GM23248 (cell line): ENCODE data around the gene CCDC192. TPM values are rescaled to one million over a fixed set of nuclear protein-coding genes. Genes with fewer than 3 reads are reported as not detected.

Experiments
- DNase-seq: peaks from one replicate; pipeline ENCODE4 v3.0.0-alpha.2; 2015
- H2AFZ ChIP-seq: fragments of 200-600 bp; sonication (generic); 2 replicates; pipeline ENCODE4 v1.6.1; 2016; ENCODE audit warnings: antibody characterized with exemption
- H3F3A ChIP-seq: fragments of 200-600 bp; sonication (generic); 2 replicates; pipeline ENCODE4 v1.6.1; 2016; ENCODE audit warnings: mild to moderate bottlenecking, antibody characterized with exemption, mixed run types; ENCODE audit not compliant: insufficient read depth
- H3K27ac ChIP-seq: fragments of 200-600 bp; sonication (generic); 2 replicates; pipeline ENCODE4 v1.5.1; 2016; ENCODE audit warnings: mild to moderate bottlenecking
- H3K27me3 ChIP-seq: fragments of 200-600 bp; sonication (generic); replicated peaks from 2 replicates; pipeline ENCODE4 v1.6.1; 2016; ENCODE audit warnings: mild to moderate bottlenecking; ENCODE audit not compliant: insufficient read depth
- H3K36me3 ChIP-seq: fragments of 200-600 bp; sonication (generic); 2 replicates; pipeline ENCODE4 v1.6.1; 2016; ENCODE audit warnings: low read depth, mild to moderate bottlenecking
- H3K4me1 ChIP-seq: fragments of 200-600 bp; sonication (generic); 2 replicates; pipeline ENCODE4 v1.6.1; 2016; ENCODE audit warnings: mild to moderate bottlenecking; ENCODE audit not compliant: insufficient read depth
- H3K4me2 ChIP-seq: fragments of 200-600 bp; sonication (generic); one replicate; pipeline ENCODE4 v1.6.1; 2016; ENCODE audit warnings: mild to moderate bottlenecking; ENCODE audit not compliant: unreplicated experiment
- H3K4me3 ChIP-seq: fragments of 200-600 bp; sonication (generic); 2 replicates; pipeline ENCODE4 v1.5.1; 2016; ENCODE audit warnings: mild to moderate bottlenecking
- H3K79me2 ChIP-seq: fragments of 200-600 bp; sonication (generic); 2 replicates; pipeline ENCODE4 v1.6.1; 2016; ENCODE audit warnings: mild to moderate bottlenecking; ENCODE audit not compliant: insufficient read depth
- H3K9ac ChIP-seq: fragments of 200-600 bp; sonication (generic); 2 replicates; pipeline ENCODE4 v1.6.1; 2016; ENCODE audit warnings: mild to moderate bottlenecking
- H3K9me2 ChIP-seq: fragments of 200-600 bp; sonication (generic); 2 replicates; pipeline ENCODE4 v1.6.1; 2016; ENCODE audit warnings: mixed run types, mild to moderate bottlenecking, moderate library complexity; ENCODE audit not compliant: insufficient read depth
- H3K9me3 ChIP-seq: fragments of 200-600 bp; sonication (generic); one replicate; pipeline ENCODE4 v1.6.1; 2017; ENCODE audit warnings: low read depth
- H4K20me1 ChIP-seq: fragments of 200-600 bp; sonication (generic); 2 replicates; pipeline ENCODE4 v1.6.0; 2016; ENCODE audit not compliant: insufficient read depth
- EZH2 ChIP-seq: fragments of 200-600 bp; sonication (generic); IDR thresholded peaks from 2 replicates; pipeline ENCODE4 v1.6.1; 2018; ENCODE audit warnings: antibody characterized with exemption, mild to moderate bottlenecking; ENCODE audit not compliant: insufficient read depth, poor library complexity, severe bottlenecking
- EZH2phosphoT487 ChIP-seq: fragments of 200-600 bp; sonication (generic); IDR thresholded peaks from 2 replicates; pipeline ENCODE4 v1.6.1; 2018; ENCODE audit warnings: antibody characterized with exemption, moderate library complexity, mild to moderate bottlenecking, low read depth; ENCODE audit not compliant: insufficient read depth
- WGBS, 2 experiments: methylation state at CpG; one replicate each; pipeline ENCODE4 v1.1.6; 2015 to 2017; ENCODE audit warnings: low lambda C conversion rate in 2 of 2, low coverage in 1 of 2; ENCODE audit errors: missing lambda C conversion rate in 2 of 2; 5-methylcytosine and 5-hydroxymethylcytosine counted together
- in situ Hi-C: fragments of 300-500 bp; cut with MboI; formaldehyde crosslinking; loops from 2 replicates; pipeline ENCODE4 v1.15.0; 2020
- polyA plus RNA-seq: library from polyadenylated mRNA; unstranded; fragments of >200 nt; fragmentation: Nextera tagmentation; extraction: Ambion mirVana; gene quantifications from 2 replicates; pipeline ENCODE4 v1.2.1, GENCODE V29; 2016
- total RNA-seq: library from RNA; depleted of rRNA; stranded (reverse); fragments of >200 nt; shearing (Covaris generic); gene quantifications from 2 replicates; pipeline ENCODE4 v1.2.3, GENCODE V29; 2014

CCDC192 gene
- total and polyA plus RNA-seq, 2 experiments from 2014 or later = 0.40 TPM; not detected in 1

- in situ Hi-C loops = no loop called here
Measured at GRCh38 chr5:127849891-127850290, 146.7 kb downstream of the CCDC192 start.

DNA sequence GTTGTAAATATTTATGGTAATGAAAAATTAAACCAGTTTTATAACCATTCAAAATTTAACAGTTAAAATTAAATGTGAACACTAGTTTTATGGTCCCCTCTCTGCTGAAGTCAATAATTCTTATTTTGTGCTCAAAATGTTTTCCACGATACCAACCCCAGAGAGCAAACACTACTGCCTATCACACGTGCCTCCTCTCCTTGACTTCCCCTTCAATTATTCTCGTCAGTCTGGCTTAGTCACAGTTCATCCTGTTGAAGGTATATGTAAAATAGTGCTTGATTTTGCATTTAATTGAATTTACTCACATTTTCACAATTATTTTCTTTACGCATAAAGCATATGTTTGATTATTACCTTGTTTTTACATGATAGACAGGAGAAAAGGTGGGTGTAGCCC is 148.8 kb downstream of the CCDC192 start:
- no peak for DNase-seq
- Histone ChIP-seq H3K4me1 (no peaks in the 10 kb centered on the region), H3K36me3 (no peaks in the 10 kb centered on the region), H3K9me2 (no peaks in the 10 kb centered on the region), H3K9ac (no peak overlapping the region), H3K4me3 (no peak overlapping the region), H3K27me3 (no peaks in the 10 kb centered on the region), H4K20me1 (no peaks in the 10 kb centered on the region), H3K4me2 (no peak overlapping the region), H3K79me2 (no peaks in the 10 kb centered on the region), H3K9me3 (no peaks in the 10 kb centered on the region), H2AFZ (no peak overlapping the region), H3F3A (no peaks in the 10 kb centered on the region), H3K27ac (no peak overlapping the region)
- 61 to 64% methylated on average over 4 of the region's 4 CpGs for WGBS, 2 experiments
- in situ Hi-C loops = no loop called here
- no peak for TF ChIP-seq EZH2phosphoT487
- no peak for TF ChIP-seq EZH2

More at GRCh38 chr5:127849891-127850290, 146.7 kb downstream of the CCDC192 start:
- no peaks in the 10 kb centered on the region for H3K4me1 ChIP-seq
- H3F3A ChIP-seq = no peaks in the 10 kb centered on the region
- no peaks in the 10 kb centered on the region for H3K79me2 ChIP-seq
- no peaks in the 10 kb centered on the region for H3K9me3 ChIP-seq
- TF ChIP-seq EZH2 (no peak), EZH2phosphoT487 (no peak)
- no peak overlapping the region for H3K4me2 ChIP-seq
- DNase-seq = no peak
- no peaks in the 10 kb centered on the region for H3K9me2 ChIP-seq
- H3K36me3 ChIP-seq = no peaks in the 10 kb centered on the region
- H3K4me3 ChIP-seq = no peak overlapping the region
- no peaks in the 10 kb centered on the region for H3K27me3 ChIP-seq
- H3K27ac ChIP-seq = no peak overlapping the region
- WGBS, 2 experiments = 57 to 65% methylated on average over 4 of the region's 4 CpGs
- H3K9ac ChIP-seq = no peak overlapping the region
- H2AFZ ChIP-seq = no peak overlapping the region
- H4K20me1 ChIP-seq = no peaks in the 10 kb centered on the region

DNA sequence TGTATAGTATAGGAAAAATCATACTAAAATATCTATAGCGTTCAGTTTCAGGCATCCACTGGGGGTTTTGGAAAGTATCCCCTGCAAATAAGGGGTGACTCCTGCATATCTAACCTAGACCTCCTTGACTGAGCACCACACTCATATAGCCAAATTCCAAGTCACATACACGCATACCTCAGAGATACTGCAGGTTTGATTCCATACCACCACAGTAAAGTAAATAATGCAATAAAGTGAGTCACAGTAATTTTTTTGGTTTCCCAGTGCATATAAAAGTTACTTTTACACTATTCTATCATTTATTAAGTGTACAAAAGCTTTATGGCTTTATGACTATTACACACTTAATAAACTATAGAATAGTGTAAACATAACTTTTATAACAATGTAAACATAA is 151.3 kb downstream of the CCDC192 start:
- no peak overlapping the region for H3K27ac ChIP-seq
- TF ChIP-seq EZH2phosphoT487 = no peak
- no peak for TF ChIP-seq EZH2
- H3K79me2 ChIP-seq = no peaks in the 10 kb centered on the region
- no peaks in the 10 kb centered on the region for H4K20me1 ChIP-seq
- H3K4me2 ChIP-seq = no peak overlapping the region
- no peak overlapping the region for H3K9ac ChIP-seq
- H3K4me3 ChIP-seq = no peak overlapping the region
- no peaks in the 10 kb centered on the region for H3F3A ChIP-seq
- 0 out of 2 replicates have a peak, but pooled peaks cover 3% of the 10 kb centered on the region for H3K27me3 ChIP-seq
- in situ Hi-C loops = no loop called here
- no peaks in the 10 kb centered on the region for H3K36me3 ChIP-seq
- no peak overlapping the region for H2AFZ ChIP-seq
- no peaks in the 10 kb centered on the region for H3K9me3 ChIP-seq
- 86 to 96% methylated on average over 2 of the region's 2 CpGs for WGBS, 2 experiments
- no peak for DNase-seq
- H3K4me1 ChIP-seq = no peaks in the 10 kb centered on the region
- H3K9me2 ChIP-seq = no peaks in the 10 kb centered on the region

DNA sequence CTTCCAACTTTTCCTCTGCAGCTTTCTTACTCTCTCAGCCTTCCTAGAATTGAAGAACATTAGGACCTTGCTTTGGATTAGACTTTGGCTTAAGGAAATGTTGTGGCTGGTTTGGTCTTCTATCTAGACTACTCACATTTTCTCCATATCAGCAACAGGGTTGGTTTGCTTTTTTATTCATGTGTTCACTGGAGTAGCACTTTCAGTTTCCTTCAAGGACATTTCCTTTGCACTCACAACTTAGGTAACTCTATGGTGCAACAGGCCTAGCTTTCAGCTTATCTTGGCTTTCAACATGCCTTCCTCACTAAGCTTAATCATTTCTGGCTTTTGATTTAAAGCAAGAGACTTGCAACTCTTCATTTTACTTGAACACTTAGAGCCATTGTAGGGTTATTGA is 153.1 kb downstream of the CCDC192 start:
- in situ Hi-C loops = no loop called here
- H3K9me3 ChIP-seq = no peaks in the 10 kb centered on the region
- H3K27me3 ChIP-seq = 0 out of 2 replicates have a peak, but pooled peaks cover 3% of the 10 kb centered on the region
- no peak overlapping the region for H3K4me3 ChIP-seq
- no peak overlapping the region for H2AFZ ChIP-seq
- no peaks in the 10 kb centered on the region for H3F3A ChIP-seq
- no peaks in the 10 kb centered on the region for H3K4me1 ChIP-seq
- no peaks in the 10 kb centered on the region for H4K20me1 ChIP-seq
- no peaks in the 10 kb centered on the region for H3K9me2 ChIP-seq
- H3K27ac ChIP-seq = no peak overlapping the region
- H3K36me3 ChIP-seq = no peaks in the 10 kb centered on the region
- H3K9ac ChIP-seq = no peak overlapping the region
- DNase-seq = no peak
- H3K4me2 ChIP-seq = no peak overlapping the region
- no peaks in the 10 kb centered on the region for H3K79me2 ChIP-seq
- TF ChIP-seq EZH2 = no peak
- TF ChIP-seq EZH2phosphoT487 = no peak
